ENCODE data around the gene APC2. TPM values are rescaled to one million over a fixed set of nuclear protein-coding genes. Genes with fewer than 3 reads are reported as not detected.

The APC2 gene
- total RNA-seq, 1 donor from 2014 or later: 43.0 TPM

DNA sequence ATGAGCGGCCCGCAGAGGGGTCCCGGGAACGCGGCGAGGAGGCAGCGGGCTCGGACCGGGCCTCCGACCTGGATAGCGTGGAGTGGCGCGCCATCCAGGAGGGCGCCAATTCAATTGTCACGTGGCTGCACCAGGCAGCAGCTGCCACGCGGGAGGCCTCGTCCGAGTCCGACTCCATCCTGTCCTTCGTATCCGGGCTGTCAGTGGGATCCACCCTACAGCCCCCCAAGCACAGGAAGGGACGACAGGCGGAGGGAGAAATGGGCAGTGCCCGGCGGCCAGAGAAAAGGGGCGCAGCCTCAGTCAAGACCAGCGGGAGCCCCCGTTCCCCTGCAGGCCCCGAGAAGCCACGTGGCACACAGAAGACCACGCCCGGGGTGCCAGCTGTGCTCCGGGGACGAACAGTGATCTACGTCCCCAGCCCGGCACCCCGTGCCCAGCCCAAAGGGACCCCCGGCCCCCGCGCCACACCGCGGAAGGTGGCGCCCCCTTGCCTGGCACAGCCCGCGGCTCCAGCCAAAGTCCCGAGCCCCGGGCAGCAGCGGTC lies 18.4 kb downstream of the APC2 start:
- TF ChIP-seq, protein P1, sequence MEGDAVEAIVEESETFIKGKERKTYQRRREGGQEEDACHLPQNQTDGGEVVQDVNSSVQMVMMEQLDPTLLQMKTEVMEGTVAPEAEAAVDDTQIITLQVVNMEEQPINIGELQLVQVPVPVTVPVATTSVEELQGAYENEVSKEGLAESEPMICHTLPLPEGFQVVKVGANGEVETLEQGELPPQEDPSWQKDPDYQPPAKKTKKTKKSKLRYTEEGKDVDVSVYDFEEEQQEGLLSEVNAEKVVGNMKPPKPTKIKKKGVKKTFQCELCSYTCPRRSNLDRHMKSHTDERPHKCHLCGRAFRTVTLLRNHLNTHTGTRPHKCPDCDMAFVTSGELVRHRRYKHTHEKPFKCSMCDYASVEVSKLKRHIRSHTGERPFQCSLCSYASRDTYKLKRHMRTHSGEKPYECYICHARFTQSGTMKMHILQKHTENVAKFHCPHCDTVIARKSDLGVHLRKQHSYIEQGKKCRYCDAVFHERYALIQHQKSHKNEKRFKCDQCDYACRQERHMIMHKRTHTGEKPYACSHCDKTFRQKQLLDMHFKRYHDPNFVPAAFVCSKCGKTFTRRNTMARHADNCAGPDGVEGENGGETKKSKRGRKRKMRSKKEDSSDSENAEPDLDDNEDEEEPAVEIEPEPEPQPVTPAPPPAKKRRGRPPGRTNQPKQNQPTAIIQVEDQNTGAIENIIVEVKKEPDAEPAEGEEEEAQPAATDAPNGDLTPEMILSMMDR (conservative IDR thresholded peaks at IDR 0.05): no peak
- H3K36me3 Mint-ChIP-seq (ENCODE audit: low read depth): no peaks in the 10 kb centered on the region
- H3K9me3 Mint-ChIP-seq: no peaks in the 10 kb centered on the region
- H3K27ac Mint-ChIP-seq (ENCODE audit: unreplicated experiment): no peak overlapping the region
- peaks cover 63% of the 10 kb centered on the region for H3K27me3 Mint-ChIP-seq (ENCODE audit: low read depth)
- H3K4me3 Mint-ChIP-seq: no peak overlapping the region
- no peak for DNase-seq (ENCODE audit: low read depth, low spot score)
- H3K4me1 Mint-ChIP-seq: peaks cover 5% of the 10 kb centered on the region

DNA sequence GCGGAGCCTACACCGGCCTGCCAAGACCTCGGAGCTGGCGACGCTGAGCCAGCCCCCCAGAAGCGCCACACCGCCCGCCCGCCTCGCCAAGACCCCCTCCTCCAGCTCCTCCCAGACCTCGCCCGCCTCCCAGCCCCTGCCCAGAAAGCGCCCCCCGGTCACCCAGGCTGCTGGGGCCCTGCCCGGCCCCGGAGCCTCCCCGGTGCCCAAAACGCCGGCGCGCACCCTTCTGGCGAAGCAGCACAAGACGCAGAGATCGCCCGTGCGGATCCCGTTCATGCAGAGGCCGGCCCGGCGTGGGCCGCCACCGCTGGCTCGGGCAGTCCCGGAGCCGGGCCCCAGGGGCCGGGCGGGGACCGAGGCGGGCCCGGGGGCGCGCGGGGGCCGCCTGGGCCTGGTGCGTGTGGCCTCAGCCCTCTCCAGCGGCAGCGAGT lies 18.9 kb downstream of the APC2 start:
- Mint-ChIP-seq H3K36me3 (ENCODE audit: low read depth) (no peaks in the 10 kb centered on the region), H3K4me1 (peaks cover 6% of the 10 kb centered on the region), H3K9me3 (no peaks in the 10 kb centered on the region), H3K27me3 (ENCODE audit: low read depth) (peaks cover 60% of the 10 kb centered on the region), H3K27ac (ENCODE audit: unreplicated experiment) (no peak overlapping the region), H3K4me3 (no peak overlapping the region)
- DNase-seq (ENCODE audit: low read depth, low spot score): no peak
- TF ChIP-seq, protein P1 (conservative IDR thresholded peaks at IDR 0.05): no peak

DNA sequence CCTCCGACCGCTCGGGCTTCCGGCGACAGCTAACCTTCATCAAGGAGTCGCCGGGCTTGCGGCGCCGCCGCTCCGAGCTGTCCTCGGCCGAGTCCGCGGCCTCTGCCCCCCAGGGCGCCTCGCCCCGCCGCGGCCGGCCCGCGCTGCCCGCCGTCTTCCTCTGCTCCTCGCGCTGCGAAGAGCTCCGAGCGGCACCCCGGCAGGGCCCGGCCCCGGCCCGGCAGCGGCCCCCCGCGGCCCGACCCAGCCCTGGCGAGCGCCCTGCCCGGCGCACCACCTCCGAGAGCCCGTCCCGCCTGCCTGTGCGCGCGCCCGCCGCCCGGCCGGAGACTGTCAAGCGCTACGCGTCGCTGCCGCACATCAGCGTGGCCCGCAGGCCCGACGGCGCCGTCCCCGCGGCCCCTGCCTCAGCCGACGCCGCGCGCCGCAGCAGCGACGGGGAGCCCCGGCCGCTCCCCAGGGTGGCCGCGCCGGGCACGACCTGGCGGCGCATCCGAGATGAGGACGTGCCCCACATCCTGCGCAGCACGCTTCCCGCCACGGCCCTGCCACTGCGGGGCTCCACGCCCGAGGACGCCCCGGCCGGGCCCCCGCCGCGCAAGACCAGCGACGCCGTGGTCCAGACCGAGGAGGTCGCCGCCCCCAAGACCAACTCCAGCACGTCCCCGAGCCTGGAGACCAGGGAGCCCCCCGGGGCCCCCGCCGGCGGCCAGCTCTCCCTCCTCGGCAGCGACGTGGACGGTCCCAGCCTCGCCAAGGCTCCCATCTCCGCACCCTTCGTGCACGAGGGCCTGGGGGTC lies 19.5 kb downstream of the APC2 start:
- TF ChIP-seq, protein P1 (conservative IDR thresholded peaks at IDR 0.05): no peak
- peaks cover 60% of the 10 kb centered on the region for H3K27me3 Mint-ChIP-seq (ENCODE audit: low read depth)
- H3K4me1 Mint-ChIP-seq: peaks cover 6% of the 10 kb centered on the region
- no peaks in the 10 kb centered on the region for H3K36me3 Mint-ChIP-seq (ENCODE audit: low read depth)
- H3K27ac Mint-ChIP-seq (ENCODE audit: unreplicated experiment): no peak overlapping the region
- H3K9me3 Mint-ChIP-seq: no peaks in the 10 kb centered on the region
- DNase-seq (ENCODE audit: low read depth, low spot score): no peak
- H3K4me3 Mint-ChIP-seq: no peak overlapping the region

DNA sequence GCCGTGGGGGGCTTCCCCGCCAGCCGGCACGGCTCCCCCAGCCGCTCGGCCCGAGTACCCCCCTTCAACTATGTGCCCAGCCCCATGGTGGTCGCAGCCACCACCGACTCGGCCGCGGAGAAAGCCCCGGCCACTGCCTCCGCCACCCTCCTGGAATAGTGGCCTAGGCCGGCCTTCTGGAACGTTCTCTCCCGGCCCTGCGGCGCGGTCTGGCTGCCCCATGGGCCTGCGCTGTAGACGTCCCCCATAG lies 20.1 kb downstream of the APC2 start:
- H3K27me3 Mint-ChIP-seq (ENCODE audit: low read depth): peaks cover 55% of the 10 kb centered on the region
- H3K9me3 Mint-ChIP-seq: no peaks in the 10 kb centered on the region
- peaks cover 6% of the 10 kb centered on the region for H3K4me1 Mint-ChIP-seq
- H3K27ac Mint-ChIP-seq (ENCODE audit: unreplicated experiment): no peak overlapping the region
- TF ChIP-seq, protein P1 (conservative IDR thresholded peaks at IDR 0.05): no peak
- no peaks in the 10 kb centered on the region for H3K36me3 Mint-ChIP-seq (ENCODE audit: low read depth)
- peak overlapping the region; percentile 57 for H3K4me3 Mint-ChIP-seq
- DNase-seq (ENCODE audit: low read depth, low spot score): no peak

DNA sequence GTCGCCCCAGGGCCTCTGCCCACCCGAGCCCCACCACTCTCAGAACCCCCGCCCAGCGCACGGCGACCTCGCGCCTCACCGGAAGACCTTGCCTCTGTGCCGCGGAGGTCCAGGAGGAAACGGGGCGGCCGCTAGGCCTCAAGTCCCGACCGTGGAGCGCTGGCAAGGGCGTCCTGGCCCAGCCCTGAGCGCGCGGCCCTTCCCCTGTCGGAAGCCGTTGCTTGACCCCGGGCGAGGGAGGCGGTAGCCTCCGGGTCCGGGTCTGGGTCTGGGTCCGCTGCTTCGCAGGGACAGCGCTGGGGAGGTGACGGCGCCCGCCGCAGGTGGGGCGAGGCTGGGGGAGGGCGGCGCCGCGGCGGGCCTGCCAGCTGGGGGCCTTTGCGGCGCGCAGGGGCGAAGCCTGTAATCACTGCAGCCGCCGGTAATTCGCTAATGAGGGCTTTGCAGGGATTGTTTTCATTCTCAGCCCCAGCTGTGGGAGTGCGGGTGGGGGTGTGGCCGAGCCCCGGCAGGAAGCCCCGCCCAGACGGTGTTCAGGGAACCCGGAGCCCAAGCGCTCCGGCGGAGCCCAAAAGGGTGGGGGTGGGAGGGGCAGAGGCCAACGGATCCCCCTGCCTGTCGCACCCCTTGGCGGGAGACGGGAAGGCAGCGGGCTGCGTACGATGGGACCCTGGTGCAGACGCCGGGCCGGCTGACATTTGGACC lies 20.5 kb downstream of the APC2 start:
- peaks cover 54% of the 10 kb centered on the region for H3K27me3 Mint-ChIP-seq (ENCODE audit: low read depth)
- no peak for DNase-seq (ENCODE audit: low read depth, low spot score)
- H3K4me3 Mint-ChIP-seq: peak overlapping the region; percentile 75
- H3K4me1 Mint-ChIP-seq: peaks cover 6% of the 10 kb centered on the region
- no peaks in the 10 kb centered on the region for H3K36me3 Mint-ChIP-seq (ENCODE audit: low read depth)
- no peaks in the 10 kb centered on the region for H3K9me3 Mint-ChIP-seq
- H3K27ac Mint-ChIP-seq (ENCODE audit: unreplicated experiment): no peak overlapping the region
- TF ChIP-seq, protein P1 (conservative IDR thresholded peaks at IDR 0.05): no peak

Data from neural crest cell (in vitro differentiated cells).